DND-41 (cell line): ENCODE measurements around the gene WASL.
"Not testable (repeated sequence)": the region's sequence is repeated elsewhere in the genome, so short reads cannot be mapped to it uniquely, and the experiment has no call there.

ENCODE experiments used
- ATAC-seq: fragments of 200-7000 bp; cut with Tn5 transposase; 3 replicates; pipeline ENCODE4 v1.9.1; 2021; ENCODE audit warnings: low read depth; ENCODE audit not compliant: insufficient read depth
- DNase-seq: peaks from one replicate; pipeline ENCODE4 v3.0.0-alpha.2; 2020
- H2AFZ ChIP-seq: 2 replicates; pipeline ENCODE4 v1.6.0; 2012; ENCODE audit warnings: low read depth, low read length
- H3K27ac ChIP-seq: 2 replicates; pipeline ENCODE4 v1.5.1; 2012; ENCODE audit warnings: low read length, inconsistent platforms
- H3K27me3 ChIP-seq: fragments of 200-600 bp; sonication (generic); 2 replicates; pipeline ENCODE4 v1.6.0; 2012; ENCODE audit warnings: low read length, mild to moderate bottlenecking, inconsistent platforms; ENCODE audit not compliant: insufficient read depth, poor library complexity
- H3K36me3 ChIP-seq: 2 replicates; pipeline ENCODE4 v1.5.1; 2012; ENCODE audit warnings: low read length, inconsistent platforms; ENCODE audit not compliant: insufficient read depth
- H3K4me1 ChIP-seq: 2 replicates; pipeline ENCODE4 v1.5.1; 2012; ENCODE audit warnings: mild to moderate bottlenecking, low read length; ENCODE audit not compliant: insufficient read depth
- H3K4me2 ChIP-seq: 2 replicates; pipeline ENCODE4 v1.6.0; 2012; ENCODE audit warnings: mild to moderate bottlenecking, moderate library complexity, low read length, inconsistent platforms; ENCODE audit not compliant: insufficient read depth
- H3K4me3 ChIP-seq, 2 experiments: fragments of 200-600 bp in 1 of 2; shearing (Covaris generic) in 1 of 2; 2 replicates each; pipeline ENCODE4 v1.5.1; 2012 to 2016; ENCODE audit warnings: inconsistent platforms in 2 of 2, low read length in 2 of 2, mild to moderate bottlenecking in 2 of 2, low read depth in 1 of 2, moderate library complexity in 1 of 2
- H3K79me2 ChIP-seq: 2 replicates; pipeline ENCODE4 v1.6.0; 2012; ENCODE audit warnings: low read length, inconsistent platforms; ENCODE audit not compliant: insufficient read depth
- H3K9ac ChIP-seq: 2 replicates; pipeline ENCODE4 v1.6.0; 2012; ENCODE audit warnings: low read depth, mild to moderate bottlenecking, inconsistent platforms, low read length, moderate library complexity
- H3K9me3 ChIP-seq: 2 replicates; pipeline ENCODE4 v1.5.1; 2012; ENCODE audit warnings: low read length, moderate library complexity, mild to moderate bottlenecking, inconsistent platforms; ENCODE audit not compliant: insufficient read depth, severe bottlenecking
- H4K20me1 ChIP-seq: 2 replicates; pipeline ENCODE4 v1.6.0; 2012; ENCODE audit warnings: low read length; ENCODE audit not compliant: insufficient read depth
- EZH2 ChIP-seq: IDR thresholded peaks from 3 replicates; pipeline ENCODE4 v1.6.1; 2012; ENCODE audit warnings: borderline replicate concordance, low read depth, mild to moderate bottlenecking, moderate library complexity, low read length, inconsistent platforms; ENCODE audit not compliant: severe bottlenecking
- TF ChIP-seq, protein P1 (sequence below): IDR thresholded peaks from 2 replicates; pipeline ENCODE4 v1.5.1; 2012; ENCODE audit warnings: borderline replicate concordance, low read length, moderate library complexity, mild to moderate bottlenecking; ENCODE audit not compliant: poor library complexity, severe bottlenecking; ENCODE audit errors: extremely low read depth

The WASL gene

DNA sequence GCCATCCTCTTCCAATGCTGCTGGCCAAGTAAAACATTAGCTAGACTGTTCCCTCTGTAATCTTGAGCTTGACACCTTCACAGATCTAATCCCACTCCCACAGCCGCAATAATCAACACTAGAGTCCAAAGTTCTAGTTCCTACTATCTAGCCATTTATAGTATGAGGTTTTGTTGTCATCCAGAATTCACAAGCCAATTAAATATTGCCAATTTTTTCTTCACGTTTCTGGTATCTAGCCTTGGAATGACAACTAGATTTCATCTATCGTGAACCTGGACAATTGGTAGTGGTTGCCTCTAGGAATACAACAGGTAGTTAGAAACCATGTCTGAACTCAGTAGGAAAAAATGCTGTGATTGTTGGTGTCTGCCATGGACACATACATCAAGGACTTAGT, 10.4 kb downstream of the WASL start:
- no peak overlapping the region for H3K27ac ChIP-seq
- no peaks in the 10 kb centered on the region for H3K36me3 ChIP-seq
- peaks cover 100% of the 10 kb centered on the region for H3K79me2 ChIP-seq
- H3K4me3 ChIP-seq, result no peak overlapping the region
- TF ChIP-seq, protein P1, sequence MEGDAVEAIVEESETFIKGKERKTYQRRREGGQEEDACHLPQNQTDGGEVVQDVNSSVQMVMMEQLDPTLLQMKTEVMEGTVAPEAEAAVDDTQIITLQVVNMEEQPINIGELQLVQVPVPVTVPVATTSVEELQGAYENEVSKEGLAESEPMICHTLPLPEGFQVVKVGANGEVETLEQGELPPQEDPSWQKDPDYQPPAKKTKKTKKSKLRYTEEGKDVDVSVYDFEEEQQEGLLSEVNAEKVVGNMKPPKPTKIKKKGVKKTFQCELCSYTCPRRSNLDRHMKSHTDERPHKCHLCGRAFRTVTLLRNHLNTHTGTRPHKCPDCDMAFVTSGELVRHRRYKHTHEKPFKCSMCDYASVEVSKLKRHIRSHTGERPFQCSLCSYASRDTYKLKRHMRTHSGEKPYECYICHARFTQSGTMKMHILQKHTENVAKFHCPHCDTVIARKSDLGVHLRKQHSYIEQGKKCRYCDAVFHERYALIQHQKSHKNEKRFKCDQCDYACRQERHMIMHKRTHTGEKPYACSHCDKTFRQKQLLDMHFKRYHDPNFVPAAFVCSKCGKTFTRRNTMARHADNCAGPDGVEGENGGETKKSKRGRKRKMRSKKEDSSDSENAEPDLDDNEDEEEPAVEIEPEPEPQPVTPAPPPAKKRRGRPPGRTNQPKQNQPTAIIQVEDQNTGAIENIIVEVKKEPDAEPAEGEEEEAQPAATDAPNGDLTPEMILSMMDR, result no peak
- no peak for TF ChIP-seq EZH2
- peaks cover 50% of the 10 kb centered on the region for H4K20me1 ChIP-seq
- peaks cover 4% of the 10 kb centered on the region; the same call in 1 of the 2 replicates for H3K4me1 ChIP-seq
- H3K4me2 ChIP-seq, result no peak overlapping the region
- H3K27me3 ChIP-seq, result no peaks in the 10 kb centered on the region
- no peak overlapping the region for H2AFZ ChIP-seq
- no peaks in the 10 kb centered on the region for H3K9me3 ChIP-seq
- DNase-seq, result no peak
- no peak overlapping the region for H3K9ac ChIP-seq
- ATAC-seq, result no peak

GRCh38 chr7:123737168-123737674, 11.6 kb downstream of the WASL start:
- Histone ChIP-seq H3K79me2 (peaks cover 100% of the 10 kb centered on the region), H4K20me1 (peaks cover 50% of the 10 kb centered on the region)
- not testable (repeated sequence) for H2AFZ ChIP-seq, H3K27me3 ChIP-seq, H3K27ac ChIP-seq, H3K9me3 ChIP-seq, H3K4me1 ChIP-seq, DNase-seq, H3K4me2 ChIP-seq, H3K9ac ChIP-seq, H3K4me3 ChIP-seq, H3K36me3 ChIP-seq, ATAC-seq

- no peak overlapping the region for H2AFZ ChIP-seq
- H3K27ac ChIP-seq, result no peak overlapping the region
- TF ChIP-seq EZH2, result no peak
- TF ChIP-seq, protein P1, result no peak
- no peak for DNase-seq
- H3K79me2 ChIP-seq, result peaks cover 100% of the 10 kb centered on the region
- H3K36me3 ChIP-seq, result no peaks in the 10 kb centered on the region
- peaks cover 3% of the 10 kb centered on the region for H3K4me1 ChIP-seq
- H3K9ac ChIP-seq, result no peak overlapping the region
- peaks cover 52% of the 10 kb centered on the region for H4K20me1 ChIP-seq
- no peaks in the 10 kb centered on the region for H3K27me3 ChIP-seq
- H3K4me3 ChIP-seq, result no peak overlapping the region
- H3K9me3 ChIP-seq, result no peaks in the 10 kb centered on the region
- ATAC-seq, result no peak
- H3K4me2 ChIP-seq, result no peak overlapping the region
Measured at GRCh38 chr7:123735539-123735938, 13.3 kb downstream of the WASL start.

DNA sequence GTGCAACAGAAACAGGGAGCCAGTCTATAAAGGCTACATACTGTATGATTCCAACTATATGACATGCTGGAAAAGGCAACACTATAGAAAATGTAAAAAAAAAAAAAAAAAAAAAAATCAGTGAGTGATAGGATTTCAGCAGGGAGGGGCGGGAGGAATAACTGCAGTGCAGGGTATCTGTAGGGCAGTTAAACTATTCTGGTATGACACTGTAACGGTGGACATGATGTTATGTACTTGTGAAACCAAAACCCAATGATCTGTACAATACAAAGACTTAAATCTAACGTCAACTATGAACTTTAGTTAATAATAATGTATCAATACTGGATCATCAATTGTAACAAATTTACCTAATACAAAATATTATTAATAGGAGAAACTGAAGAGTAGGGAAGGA, 14.3 kb downstream of the WASL start:
- DNase-seq (no peak), ATAC-seq (no peak)
- Histone ChIP-seq H4K20me1 (peaks cover 49% of the 10 kb centered on the region), H3K4me1 (peaks cover 8% of the 10 kb centered on the region), H3K27ac (no peak overlapping the region), H3K9ac (no peak overlapping the region), H3K4me2 (no peak overlapping the region), H3K79me2 (peaks cover 100% of the 10 kb centered on the region), H3K27me3 (no peaks in the 10 kb centered on the region), H3K36me3 (no peaks in the 10 kb centered on the region), H3K9me3 (no peaks in the 10 kb centered on the region), H2AFZ (no peak overlapping the region), H3K4me3 (no peak overlapping the region)
- TF ChIP-seq EZH2, result no peak
- TF ChIP-seq, protein P1, result no peak
